ENCODE data around the gene FIGNL2. TPM values are rescaled to one million over a fixed set of nuclear protein-coding genes. Genes with fewer than 3 reads are reported as not detected.

Gene FIGNL2
- polyA plus RNA-seq, 1 experiment = 0.26 TPM

DNA sequence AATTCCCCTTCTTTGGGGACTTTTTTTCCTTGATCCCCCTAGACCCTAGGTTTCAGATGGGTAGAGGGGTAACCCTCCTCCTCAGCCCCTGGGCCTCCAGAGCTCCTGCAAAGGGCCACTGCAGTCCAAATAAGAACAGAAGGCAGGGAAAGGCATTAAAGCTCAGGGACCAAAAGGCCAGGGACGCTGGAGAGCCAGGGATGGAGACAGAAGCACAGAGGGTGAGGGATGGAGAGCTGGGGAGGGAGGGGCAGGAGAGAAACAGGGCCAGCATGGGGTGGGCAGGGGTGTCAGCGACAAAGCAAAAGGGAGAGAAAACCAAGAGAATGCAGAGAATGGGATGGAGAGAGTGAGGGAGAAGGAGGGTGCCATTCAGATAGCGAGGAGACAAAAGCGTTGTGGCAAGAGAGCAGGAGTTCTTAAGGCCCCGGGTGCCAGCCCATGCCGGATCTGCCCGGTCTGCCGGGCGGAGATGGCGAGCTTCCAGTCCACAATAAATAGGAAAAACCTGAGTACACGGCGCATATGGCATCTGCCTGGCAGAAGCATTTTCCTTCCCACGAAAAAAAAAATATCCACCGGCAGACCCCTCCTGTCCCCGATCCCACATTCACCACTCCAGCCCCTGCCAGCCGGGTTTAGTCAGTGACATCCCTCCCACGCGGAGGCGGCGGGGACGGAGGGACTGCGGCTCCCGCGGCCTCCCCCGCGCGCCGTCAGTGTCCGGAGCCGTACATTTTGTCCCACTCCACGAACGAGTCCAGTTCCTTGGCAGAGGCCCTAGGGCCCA is 28.6 kb downstream of the FIGNL2 start:
- Histone ChIP-seq H3K4me3 (ENCODE audit: low read depth, low read length) (peak overlapping the region; percentile 58), H3K27me3 (ENCODE audit: control insufficient read depth, insufficient read depth, low read length) (no peaks in the 10 kb centered on the region), H3K27ac (ENCODE audit: low read depth, low read length) (no peak overlapping the region), H3K9me3 (ENCODE audit: control insufficient read depth, insufficient read depth, low read length) (peaks cover 2% of the 10 kb centered on the region; the same call in 1 of the 2 replicates)
- ChIA-PET CTCF (interaction anchor here (0.7 to 2.6 kb wide), 15 partner anchors 10 to 399 kb away, joined by 3 to 22 read pairs (median 3); no protein-coding TSS in a partner anchor), POLR2A (interaction anchor here (0.6 to 1.7 kb wide), 2 partner anchors 12 to 19 kb away, joined by 5 read pairs; no protein-coding TSS in a partner anchor)
- DNase-seq (ENCODE audit: low read depth, low spot score) = no peak
- TF ChIP-seq, protein P1, sequence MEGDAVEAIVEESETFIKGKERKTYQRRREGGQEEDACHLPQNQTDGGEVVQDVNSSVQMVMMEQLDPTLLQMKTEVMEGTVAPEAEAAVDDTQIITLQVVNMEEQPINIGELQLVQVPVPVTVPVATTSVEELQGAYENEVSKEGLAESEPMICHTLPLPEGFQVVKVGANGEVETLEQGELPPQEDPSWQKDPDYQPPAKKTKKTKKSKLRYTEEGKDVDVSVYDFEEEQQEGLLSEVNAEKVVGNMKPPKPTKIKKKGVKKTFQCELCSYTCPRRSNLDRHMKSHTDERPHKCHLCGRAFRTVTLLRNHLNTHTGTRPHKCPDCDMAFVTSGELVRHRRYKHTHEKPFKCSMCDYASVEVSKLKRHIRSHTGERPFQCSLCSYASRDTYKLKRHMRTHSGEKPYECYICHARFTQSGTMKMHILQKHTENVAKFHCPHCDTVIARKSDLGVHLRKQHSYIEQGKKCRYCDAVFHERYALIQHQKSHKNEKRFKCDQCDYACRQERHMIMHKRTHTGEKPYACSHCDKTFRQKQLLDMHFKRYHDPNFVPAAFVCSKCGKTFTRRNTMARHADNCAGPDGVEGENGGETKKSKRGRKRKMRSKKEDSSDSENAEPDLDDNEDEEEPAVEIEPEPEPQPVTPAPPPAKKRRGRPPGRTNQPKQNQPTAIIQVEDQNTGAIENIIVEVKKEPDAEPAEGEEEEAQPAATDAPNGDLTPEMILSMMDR (IDR thresholded peaks at IDR 0.05; ENCODE audit: low read depth, low read length) = no peak

DNA sequence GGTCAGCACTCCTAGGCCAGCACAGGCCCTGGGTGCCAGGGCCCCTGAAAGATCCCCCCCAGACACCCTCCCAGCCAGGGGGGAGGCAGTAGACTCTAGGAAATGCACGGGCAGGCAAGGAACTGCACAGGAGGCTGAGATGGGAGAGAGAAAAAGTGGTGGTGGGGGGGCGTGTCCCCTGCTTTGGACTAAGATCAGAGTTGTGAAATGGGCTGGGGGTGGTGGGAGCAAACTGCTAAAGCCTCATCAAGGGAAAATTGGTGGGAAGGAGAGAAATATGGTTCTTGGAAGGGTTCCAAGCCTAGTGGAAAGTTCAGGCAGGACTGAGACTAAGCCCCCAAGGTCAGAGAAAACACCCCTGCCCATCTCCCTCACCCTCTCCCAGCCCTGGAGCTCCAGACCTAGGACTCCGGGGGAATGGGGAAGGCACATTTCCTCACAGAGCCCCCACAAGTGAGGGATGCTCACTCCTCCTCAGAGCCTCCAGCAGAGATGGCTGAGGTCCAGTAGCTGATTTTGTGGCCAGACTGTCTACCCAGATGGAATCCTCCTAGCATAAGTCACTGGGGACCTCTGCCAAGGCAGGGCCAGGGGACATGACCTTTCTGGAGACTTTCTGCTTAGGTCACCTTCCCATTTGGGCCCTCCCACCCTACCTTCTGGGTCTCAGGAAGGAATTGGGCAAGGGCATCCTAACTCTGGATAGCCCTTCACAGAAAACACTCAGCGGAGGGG is 29.8 kb downstream of the FIGNL2 start:
- H3K9me3 ChIP-seq (ENCODE audit: control insufficient read depth, insufficient read depth, low read length) = peaks cover 2% of the 10 kb centered on the region; the same call in 1 of the 2 replicates
- no peaks in the 10 kb centered on the region for H3K27me3 ChIP-seq (ENCODE audit: control insufficient read depth, insufficient read depth, low read length)
- ChIA-PET CTCF (interaction anchor here (0.7 to 2.6 kb wide), 5 partner anchors 45 to 397 kb away, joined by 3 to 22 read pairs (median 4); no protein-coding TSS in a partner anchor), POLR2A (no interaction called here)
- no peak overlapping the region for H3K4me3 ChIP-seq (ENCODE audit: low read depth, low read length)
- peak; percentile 34 for DNase-seq (ENCODE audit: low read depth, low spot score)
- TF ChIP-seq, protein P1 (IDR thresholded peaks at IDR 0.05; ENCODE audit: low read depth, low read length) = no peak
- no peak overlapping the region for H3K27ac ChIP-seq (ENCODE audit: low read depth, low read length)

DNA sequence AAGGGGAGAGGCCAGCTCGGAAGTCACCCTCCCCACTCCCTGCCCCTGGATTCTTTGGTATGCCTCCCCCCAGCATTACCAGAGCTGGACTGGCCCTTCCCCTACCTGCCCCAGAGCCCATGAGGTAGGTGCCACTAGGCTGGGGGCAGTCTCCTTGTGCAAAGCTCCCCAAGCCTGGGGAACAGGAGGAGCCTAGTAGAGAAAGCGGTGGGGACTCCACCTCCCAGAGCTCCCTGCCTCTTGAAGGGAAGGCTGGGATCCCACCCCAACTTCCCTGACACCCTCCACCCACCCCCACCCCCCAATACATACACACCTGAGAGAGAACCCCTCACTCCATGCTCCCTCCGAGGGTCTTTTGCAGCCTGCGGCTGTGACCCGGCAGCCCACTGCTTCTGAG is 30.4 kb downstream of the FIGNL2 start:
- no peak for DNase-seq (ENCODE audit: low read depth, low spot score)
- ChIA-PET CTCF (interaction anchor here (0.6 to 0.7 kb wide), 2 partner anchors 118 to 186 kb away, joined by 3 read pairs; no protein-coding TSS in a partner anchor), POLR2A (no interaction called here)
- Histone ChIP-seq H3K9me3 (ENCODE audit: control insufficient read depth, insufficient read depth, low read length) (peaks cover 2% of the 10 kb centered on the region; the same call in 1 of the 2 replicates), H3K4me3 (ENCODE audit: low read depth, low read length) (no peak overlapping the region), H3K27ac (ENCODE audit: low read depth, low read length) (no peak overlapping the region), H3K27me3 (ENCODE audit: control insufficient read depth, insufficient read depth, low read length) (no peaks in the 10 kb centered on the region)
- TF ChIP-seq, protein P1 (IDR thresholded peaks at IDR 0.05; ENCODE audit: low read depth, low read length) = no peak

DNA sequence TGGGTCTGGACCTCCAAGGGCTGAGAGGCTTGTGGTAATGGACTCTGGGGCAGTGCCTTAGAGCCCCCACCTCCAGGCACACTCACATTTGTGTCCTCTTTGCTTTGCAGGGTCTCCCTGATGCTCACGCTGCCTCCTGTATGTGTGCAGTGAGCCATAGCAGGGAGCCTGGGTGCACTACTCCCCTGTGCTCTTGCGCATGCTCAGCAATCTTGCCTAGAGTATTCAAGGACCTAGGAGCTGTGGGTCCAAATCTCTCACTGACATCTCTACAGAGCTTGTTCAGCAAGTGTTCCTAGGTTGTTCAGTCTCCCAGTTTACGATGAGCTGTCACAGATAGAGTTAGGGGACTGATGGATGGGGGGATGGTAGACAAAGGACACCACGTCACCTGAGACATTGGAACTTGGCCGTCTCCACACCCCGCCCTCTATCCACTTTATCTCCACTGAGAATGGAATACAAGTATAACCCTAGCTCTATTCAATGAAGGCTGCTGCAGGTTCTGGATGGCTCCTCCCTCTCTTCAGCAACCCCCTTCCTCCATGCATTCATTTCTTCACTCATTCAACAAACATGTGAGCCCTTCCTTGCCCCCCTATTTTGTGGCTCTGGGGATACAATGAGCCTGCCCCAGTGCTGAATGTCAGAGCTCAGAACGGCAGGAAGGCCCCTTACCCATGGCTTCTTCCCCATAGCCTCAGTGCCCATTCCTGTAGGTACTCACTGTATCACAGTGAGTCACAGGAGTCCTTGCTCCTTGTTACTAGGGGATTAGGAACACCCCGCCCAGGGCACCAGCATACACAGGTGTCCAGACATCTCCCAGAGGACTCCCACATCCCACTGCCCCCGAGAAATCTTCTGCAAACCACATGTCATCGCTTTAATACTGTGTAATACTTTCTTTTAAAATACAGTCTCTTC is 31.2 kb downstream of the FIGNL2 start:
- H3K4me3 ChIP-seq (ENCODE audit: low read depth, low read length) = no peak overlapping the region
- TF ChIP-seq, protein P1 (IDR thresholded peaks at IDR 0.05; ENCODE audit: low read depth, low read length) = no peak
- H3K9me3 ChIP-seq (ENCODE audit: control insufficient read depth, insufficient read depth, low read length) = peaks cover 2% of the 10 kb centered on the region; the same call in 1 of the 2 replicates
- DNase-seq (ENCODE audit: low read depth, low spot score) = no peak
- CTCF ChIA-PET = interaction anchor here (0.6 to 0.9 kb wide), 2 partner anchors 66 to 117 kb away, joined by 3 read pairs; no protein-coding TSS in a partner anchor
- POLR2A ChIA-PET = no interaction called here
- no peaks in the 10 kb centered on the region for H3K27me3 ChIP-seq (ENCODE audit: control insufficient read depth, insufficient read depth, low read length)
- no peak overlapping the region for H3K27ac ChIP-seq (ENCODE audit: low read depth, low read length)

All from AG04450 (cell line).